Stimulated activated CD8-positive, alpha-beta memory T cell treated with anti-CD3 and anti-CD28 coated beads, Interleukin-12 subunit alpha, Interleukin-12 subunit beta, amount 100 ng/mL, for 24 hours (primary cell): ENCODE data around the gene SLIT3.
"Not testable (repeated sequence)": the region's sequence is repeated elsewhere in the genome, so short reads cannot be mapped to it uniquely, and the experiment has no call there.

Experiments used
- DNase-seq: peaks from one replicate; pipeline ENCODE4 v3.0.0-alpha.2; 2020; ENCODE audit errors: extremely low read depth

The SLIT3 gene

DNA sequence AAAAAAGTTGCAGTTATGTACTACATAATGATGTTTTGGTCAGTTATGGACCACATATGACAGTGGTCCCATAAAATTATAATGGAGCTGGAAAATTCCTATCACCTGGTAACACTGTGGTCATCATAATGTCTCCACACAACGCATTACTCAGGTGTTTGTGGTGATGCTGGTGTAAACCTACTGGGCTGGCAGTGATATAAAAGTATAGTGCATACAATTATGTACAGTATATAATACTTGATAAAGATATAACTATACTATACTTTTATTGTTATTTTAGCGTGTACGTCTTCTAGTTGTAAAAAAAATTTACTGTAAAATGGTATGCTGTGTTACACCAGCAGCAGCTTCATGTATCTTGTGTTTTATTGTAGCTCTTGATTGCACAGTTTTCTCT lies 655.7 kb downstream of the SLIT3 start:
- no peak for DNase-seq

DNA sequence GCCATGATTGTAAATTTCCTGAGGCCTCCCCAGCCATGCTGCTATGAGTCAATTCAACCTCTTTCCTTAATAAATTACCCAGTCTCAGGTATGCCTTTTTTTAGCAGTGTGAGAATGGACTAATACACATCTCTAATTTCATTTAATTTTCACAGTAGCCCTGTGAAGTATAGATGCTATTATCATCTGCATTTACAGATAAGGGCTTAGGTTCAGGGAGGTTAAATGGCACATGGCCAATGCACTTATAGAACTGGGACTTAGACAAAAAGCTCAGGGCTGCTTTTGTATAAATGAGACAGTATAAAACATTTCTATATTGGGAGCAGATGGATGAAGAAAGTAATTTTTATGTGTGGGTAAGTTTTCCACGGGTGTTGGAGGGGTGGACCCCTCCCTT lies 658.9 kb downstream of the SLIT3 start:
- DNase-seq, result no peak

DNA sequence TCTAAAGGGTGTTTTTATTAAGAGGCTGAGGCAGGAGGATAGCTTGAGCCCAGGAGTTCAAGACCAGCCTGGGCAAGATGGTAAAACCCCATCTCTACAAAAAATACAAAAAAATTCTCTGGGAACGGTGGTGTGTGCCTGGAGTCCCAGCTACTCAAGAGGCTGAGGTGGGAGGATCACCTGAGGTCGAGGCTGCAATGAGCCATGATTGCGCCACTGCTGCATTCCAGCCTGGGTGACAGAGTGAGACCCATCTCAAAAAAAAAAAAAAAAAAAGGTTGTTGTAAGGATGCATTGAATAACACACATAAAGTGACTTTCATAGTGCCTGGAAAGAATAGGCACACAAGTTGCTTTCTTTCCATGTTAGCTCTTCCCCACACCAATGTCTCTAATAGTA lies 662.1 kb downstream of the SLIT3 start:
- DNase-seq, result not testable (repeated sequence)

DNA sequence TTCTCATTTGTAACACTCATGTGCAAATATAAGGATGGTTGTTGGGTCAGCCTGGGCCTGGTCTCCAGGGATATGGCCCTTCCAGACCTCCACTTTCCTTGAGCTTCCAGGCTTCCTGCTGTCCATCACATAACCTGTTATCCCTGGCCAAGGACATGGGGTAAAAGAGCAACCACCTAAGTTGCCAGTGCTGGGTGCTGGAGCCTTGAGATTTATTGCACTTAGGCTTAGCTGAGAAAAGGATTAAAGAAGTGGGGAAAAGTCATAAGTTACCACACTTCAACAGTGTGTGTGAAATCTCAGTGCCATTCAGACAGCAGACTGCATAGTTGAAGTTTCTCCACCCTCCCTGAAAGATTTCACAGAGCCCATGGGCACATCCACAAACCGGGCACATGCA lies 663.1 kb downstream of the SLIT3 start:
- DNase-seq, result no peak

DNA sequence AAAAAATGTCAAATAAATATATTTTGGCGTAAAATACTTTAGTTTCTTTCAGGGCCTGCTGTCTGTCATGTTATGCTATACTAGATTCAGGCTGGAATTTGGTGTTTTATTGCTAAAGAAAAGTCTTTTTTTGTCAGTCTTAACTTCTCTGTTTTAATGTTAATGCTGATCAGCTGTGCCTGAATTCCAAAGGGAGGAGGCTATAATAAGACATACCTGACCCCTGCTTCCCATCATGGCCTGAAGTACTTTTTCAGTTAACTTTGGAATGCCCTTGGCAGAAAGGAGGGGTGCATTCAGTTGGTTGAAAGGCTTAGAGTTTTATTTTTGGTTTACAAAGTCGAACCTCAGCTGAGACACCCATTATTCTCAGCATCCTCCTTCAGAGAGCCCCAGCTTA lies 663.7 kb downstream of the SLIT3 start:
- DNase-seq, result no peak

DNA sequence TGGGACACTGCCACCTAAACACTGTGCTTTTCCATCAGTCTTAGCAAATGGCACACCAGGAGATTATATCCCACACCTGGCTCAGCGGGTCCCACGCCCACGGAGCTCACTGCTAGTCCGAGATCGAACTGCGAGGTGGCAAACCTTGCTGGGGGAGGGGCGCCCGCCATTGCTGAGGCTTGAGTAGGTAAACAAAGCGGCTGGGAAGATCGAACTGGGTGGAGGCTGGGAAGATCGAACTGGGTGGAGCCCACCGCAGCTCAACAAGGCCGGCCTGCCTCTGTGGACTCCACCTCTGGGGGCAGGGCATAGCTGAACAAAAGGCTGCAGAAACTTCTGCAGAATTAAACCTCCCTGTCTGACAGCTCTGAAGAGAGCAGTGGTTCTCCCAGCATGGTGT lies 670.0 kb downstream of the SLIT3 start:
- not testable (repeated sequence) for DNase-seq

DNA sequence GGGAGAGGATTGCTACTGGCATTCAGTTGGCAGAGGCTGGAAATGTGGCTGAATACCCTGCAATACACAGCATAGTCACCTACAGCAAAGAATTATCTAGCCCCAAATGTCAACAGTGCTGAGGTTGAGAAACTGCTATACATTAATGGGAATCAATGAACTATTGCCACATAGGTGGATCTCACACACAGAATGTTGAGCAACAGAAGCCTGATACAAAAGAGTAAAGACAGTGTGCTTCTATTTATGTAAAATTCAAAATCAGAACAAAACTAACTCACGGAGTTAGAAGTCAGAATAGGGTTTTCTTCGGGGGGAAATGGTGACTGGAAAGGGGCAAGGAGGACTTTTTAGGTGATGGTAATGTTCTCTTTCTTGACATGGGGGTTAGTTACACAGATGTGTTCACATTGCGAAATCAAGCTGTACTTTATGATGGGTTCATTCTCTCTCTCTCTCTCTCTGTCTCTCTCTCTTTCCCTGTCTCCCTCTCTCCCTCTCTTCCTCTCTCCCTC lies 676.0 kb downstream of the SLIT3 start:
- no peak for DNase-seq

DNA sequence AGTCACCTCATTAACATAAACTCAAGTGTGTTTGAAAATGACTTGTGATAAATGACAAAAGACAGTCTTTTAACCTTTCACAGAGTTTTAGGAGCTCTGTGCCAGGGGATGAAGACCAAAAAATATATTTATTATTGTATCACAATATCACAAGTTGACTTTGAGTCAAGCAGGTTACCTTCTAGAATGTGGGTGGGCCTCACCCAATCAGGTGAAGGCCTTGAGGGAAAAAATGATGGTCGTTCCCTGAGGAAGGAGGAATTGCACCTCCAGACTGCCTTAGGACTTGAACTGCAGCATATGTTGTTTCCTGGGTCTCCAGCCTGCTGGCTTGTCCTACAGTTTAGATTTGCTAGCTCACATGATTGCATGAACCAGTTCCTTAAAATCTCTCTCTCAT lies 680.1 kb downstream of the SLIT3 start:
- DNase-seq, result no peak

DNA sequence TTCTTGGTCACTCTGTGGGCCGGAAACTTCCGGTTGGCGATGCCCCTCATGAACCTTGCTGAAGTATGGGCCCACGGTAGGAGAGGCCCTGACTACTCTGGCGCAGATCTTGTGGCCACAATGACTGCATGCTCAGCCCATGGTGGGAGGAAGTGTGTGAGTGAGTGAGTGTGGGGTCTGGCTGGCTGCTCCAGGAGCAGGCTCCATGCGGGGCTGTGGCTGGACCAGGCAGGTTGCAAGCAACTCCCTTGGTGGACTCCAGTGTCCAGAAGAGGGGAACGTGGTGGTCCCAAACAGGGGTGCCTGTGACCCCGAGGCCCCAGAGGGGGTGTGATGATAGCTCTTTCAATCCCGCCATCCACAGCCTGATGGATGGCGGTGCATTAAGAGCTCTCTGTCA lies 686.3 kb downstream of the SLIT3 start:
- no peak for DNase-seq

DNA sequence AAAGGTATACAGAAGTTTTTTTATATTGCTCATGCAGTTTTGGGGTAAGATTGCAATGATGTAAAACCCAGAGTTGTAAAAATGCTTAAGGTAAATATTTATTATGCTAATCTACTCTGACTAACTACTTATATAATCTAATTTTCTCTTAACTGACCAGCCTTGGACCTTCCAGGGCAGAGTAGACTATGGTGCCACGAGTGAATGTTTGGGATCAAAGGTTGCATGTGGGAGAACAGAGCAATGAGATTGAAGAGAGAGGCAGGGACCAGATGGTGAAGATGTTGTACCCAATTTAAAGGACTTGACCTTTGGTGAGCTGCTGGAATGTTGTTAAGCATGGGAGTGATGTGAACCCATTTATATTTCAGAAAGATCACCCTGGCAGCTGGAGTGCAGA lies 686.9 kb downstream of the SLIT3 start:
- DNase-seq, result no peak

DNA sequence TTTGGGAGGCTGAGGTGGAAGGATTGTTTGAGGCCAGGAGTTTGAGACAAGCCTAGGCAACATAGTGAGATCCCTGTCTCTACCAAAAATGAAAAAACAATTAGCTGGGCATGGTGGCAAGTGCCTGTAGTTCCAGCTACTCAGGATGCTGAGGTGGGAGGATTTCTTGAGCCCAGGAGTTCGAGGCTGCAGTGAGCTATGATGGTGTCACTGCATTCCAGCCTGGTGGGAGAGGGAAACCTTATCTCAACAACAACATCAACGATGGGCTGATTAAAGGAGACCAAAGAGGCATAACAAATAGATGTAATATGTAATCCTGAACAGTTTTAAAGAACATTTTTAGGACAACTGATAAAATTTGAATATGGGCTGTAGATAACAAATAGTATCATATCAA lies 687.5 kb downstream of the SLIT3 start:
- no peak for DNase-seq

DNA sequence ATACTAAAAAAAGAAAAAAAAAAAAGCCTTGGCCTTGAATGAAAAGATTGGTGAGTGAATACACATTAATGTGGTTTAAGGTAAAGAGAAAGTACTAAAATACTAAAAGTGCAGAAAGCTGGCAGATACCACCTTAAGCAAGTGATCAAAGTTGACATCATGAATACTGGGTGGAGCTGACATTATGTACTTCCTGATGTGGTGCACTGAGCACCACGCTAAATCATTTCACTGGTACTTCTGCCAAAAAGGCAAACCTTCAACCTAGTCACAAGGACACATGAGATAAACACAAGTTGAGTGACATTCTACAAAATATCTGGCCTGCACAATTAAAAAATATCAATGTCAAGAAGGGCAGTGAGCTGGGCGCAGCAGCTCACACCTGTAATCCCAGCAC lies 687.9 kb downstream of the SLIT3 start:
- no peak for DNase-seq

DNA sequence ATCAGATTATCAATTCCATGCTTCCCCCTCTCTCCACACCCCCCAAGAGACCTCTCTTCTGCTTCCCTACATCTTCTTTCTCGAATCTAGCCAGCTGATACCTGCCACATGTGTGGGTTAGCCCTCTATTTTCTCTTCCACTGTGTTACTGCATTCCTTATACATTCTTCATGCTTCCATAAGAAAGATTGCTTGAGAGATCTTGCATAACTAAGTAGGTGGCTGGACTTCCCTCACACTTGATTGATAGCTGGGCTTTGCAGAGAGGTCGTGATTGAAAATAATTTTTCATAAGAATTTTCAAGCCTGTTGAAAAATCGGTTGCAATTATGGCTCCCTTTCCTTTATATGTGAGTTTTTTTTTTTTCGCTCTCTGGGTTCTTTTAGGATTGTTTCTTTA lies 688.8 kb downstream of the SLIT3 start:
- no peak for DNase-seq
